Ovary (tissue), 3 donors: ENCODE results near the gene TRMO.

Experiments
- POLR2A ChIP-seq: fragments of 450-650 bp; IDR thresholded peaks from one replicate; pipeline ENCODE4 v1.6.1; 2017; ENCODE audit warnings: antibody characterized with exemption, mild to moderate bottlenecking, moderate library complexity
- TF ChIP-seq, protein P1 (sequence below), 3 donors: fragments of 450-650 bp in 2 of 3; fragments of 200-600 bp in 1 of 3; IDR thresholded peaks; one replicate each; pipeline versions ENCODE4 v1.5.1 to v1.8.0; 2016 to 2022; ENCODE audit warnings: antibody characterized with exemption in 3 of 3, mild to moderate bottlenecking in 1 of 3
- donor health status: DM: no; HTN: no; CAD: no.

DNA sequence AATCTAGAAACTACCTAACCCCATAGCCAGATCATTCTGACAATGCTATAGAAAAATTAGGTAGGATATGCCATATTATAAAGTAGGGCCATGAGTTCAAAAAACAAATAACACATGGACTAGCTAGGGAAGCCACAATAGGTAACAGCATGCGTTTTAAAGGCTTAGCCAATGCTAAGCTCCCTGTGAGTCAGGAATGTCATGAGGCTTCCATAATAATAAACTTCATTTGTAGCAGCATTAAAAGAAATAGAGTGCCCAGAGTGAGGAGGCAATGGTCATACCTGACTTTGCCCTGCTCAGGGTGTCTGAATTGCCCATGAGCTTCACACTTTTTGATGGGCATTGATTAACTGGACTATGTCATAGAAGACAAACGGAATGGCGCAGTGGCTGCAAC lies 53.4 kb downstream of the TRMO start:
- TF ChIP-seq, protein P1, sequence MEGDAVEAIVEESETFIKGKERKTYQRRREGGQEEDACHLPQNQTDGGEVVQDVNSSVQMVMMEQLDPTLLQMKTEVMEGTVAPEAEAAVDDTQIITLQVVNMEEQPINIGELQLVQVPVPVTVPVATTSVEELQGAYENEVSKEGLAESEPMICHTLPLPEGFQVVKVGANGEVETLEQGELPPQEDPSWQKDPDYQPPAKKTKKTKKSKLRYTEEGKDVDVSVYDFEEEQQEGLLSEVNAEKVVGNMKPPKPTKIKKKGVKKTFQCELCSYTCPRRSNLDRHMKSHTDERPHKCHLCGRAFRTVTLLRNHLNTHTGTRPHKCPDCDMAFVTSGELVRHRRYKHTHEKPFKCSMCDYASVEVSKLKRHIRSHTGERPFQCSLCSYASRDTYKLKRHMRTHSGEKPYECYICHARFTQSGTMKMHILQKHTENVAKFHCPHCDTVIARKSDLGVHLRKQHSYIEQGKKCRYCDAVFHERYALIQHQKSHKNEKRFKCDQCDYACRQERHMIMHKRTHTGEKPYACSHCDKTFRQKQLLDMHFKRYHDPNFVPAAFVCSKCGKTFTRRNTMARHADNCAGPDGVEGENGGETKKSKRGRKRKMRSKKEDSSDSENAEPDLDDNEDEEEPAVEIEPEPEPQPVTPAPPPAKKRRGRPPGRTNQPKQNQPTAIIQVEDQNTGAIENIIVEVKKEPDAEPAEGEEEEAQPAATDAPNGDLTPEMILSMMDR (IDR thresholded peaks at IDR 0.05) = no peak
- no peak for TF ChIP-seq POLR2A
